8988T (cell line): Measurements from ENCODE around the gene UGT1A10.
"Not testable (repeated sequence)": the region's sequence is repeated elsewhere in the genome, so short reads cannot be mapped to it uniquely, and the experiment has no call there.

Experiments used
- DNase-seq: peaks from one replicate; pipeline ENCODE4 v3.0.0; 2011

Gene UGT1A10

DNA sequence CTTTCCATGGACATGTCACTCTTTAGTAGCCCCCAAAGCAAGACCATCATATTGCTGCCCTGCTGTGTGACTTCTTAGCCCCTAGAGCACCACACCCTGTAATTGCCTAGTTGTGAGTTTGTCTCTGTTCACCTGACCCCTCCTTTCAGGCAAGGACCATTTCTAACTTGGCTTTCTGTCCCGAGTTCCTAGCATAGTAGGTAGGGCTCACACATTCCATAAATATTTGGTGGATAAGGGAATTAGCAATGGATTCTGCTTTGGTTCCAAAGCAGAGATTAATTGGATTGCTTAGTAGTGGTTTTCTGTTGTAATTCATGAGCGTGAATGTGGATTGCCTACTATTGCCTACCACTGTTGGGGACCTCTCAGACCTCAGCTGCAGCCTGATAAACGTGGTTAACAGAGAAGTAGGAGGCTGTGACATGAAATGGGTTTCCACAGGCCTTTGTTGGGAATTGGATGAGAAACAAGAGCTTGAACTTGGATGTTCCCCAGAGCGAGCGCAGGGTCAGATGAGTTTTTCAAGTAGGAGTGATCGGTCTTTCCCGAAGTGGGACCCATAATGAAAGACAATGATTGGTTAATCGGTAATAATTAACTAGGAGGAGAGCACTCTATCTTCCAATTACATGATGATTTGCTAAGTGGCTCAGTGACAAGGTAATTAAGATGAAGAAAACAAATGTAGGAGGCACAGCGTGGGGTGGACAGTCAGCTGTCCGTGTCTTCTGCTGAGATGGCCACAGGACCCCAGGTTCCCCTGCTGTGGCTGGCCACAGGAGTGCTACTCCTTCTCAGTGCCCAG lies 110.4 kb downstream of the UGT1A10 start:
- DNase-seq, result no peak

DNA sequence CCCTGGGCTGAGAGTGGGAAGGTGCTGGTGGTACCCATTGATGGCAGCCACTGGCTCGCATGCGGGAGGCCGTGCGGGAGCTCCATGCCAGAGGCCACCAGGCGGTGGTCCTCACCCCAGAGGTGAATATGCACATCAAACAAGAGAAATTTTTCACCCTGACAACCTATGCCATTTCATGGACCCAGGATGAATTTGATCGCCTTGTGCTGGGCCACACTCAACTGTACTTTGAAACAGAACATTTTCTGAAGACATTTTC lies 111.0 kb downstream of the UGT1A10 start:
- DNase-seq, result no peak

DNA sequence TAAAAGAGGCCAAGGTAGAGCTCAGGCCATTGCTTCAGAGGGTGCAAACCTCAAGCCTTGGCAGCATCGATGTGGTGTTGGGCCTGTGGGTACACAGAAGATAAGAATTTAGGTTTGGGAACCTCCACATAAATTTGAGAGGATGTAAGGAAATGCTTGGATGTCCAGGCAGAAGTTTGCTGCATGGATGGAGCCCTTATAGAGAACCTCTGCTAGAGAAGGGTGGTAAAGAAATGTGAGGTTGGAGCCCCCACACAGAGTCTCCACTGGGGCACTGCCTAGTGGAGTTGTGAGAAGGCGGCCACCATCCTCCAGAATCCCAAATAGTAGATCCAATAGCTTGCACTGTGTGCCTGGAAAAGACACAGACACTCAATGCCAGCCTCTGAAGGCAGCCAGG lies 114.4 kb downstream of the UGT1A10 start:
- DNase-seq, result not testable (repeated sequence)

DNA sequence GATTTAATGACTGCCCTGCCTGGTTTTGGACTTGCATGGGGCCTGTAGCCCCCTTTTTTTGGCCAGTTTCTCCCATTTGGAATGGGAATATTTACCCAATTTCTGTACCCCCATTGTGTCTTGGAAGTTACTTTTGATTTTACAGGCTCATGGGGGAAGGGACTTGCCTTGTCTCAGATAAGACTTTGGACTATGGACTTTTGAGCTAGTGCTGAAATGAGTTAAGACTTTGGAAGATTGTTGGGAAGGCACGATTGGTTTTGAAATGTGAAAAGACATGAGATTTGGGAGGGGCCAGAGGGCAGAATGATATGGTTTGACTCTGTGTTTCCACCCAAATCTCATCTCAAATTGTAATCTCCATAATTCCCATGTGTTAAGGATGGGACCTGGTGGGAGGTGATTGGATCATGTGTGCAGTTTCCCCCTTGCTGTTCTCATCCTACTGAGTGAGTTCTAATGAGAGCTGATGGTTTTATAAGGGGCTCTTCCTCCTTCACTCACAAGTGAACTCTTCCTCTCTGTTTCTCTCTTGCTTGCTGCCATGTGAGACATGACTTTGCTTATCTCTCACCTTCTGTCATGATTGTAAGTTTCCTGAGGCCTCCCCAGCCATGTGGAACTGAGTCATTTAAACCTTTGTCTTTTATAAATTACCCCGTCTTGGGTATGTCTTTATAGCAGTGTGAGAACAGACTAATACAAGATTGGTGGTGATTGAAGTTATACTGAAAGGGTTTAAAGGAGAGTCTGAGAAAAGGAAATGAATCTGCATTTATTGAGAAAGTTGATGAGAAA lies 115.2 kb downstream of the UGT1A10 start:
- not testable (repeated sequence) for DNase-seq

DNA sequence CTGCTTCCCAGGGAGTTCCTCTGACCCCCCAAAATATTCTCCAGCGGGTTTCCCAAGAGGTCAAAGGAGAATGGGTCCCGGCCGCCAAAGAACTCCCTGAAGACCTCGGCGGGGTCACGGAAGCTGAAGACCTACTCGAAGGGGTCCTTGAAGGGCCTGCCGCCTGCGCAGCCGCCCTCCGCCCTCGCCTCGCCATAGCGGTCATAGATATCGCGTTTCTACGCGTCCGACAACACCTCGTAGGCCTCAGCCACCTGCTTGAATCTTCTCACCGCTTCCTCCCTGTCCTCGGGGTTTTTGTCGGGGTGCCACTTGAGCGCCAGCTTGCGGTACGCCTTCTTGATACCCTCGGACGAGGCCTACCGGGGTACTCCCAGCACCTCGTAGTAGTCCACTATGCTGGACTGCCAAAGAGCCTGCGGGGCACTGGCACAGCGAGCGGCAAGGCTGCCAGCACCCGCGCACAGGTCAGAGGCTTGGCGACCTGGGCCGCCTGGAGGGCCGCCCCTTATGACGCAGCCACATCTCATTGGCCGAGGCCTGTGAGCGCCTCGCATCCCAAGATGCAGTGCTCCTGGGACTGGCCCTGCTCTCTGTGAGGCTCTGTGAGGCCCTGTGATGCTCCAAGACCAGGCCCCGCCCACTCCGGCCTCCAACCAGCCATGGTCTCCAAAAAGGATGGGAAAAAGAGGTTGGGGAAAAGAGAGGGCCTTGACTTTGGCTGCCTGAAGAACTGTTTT lies 118.8 kb downstream of the UGT1A10 start:
- DNase-seq, result no peak

DNA sequence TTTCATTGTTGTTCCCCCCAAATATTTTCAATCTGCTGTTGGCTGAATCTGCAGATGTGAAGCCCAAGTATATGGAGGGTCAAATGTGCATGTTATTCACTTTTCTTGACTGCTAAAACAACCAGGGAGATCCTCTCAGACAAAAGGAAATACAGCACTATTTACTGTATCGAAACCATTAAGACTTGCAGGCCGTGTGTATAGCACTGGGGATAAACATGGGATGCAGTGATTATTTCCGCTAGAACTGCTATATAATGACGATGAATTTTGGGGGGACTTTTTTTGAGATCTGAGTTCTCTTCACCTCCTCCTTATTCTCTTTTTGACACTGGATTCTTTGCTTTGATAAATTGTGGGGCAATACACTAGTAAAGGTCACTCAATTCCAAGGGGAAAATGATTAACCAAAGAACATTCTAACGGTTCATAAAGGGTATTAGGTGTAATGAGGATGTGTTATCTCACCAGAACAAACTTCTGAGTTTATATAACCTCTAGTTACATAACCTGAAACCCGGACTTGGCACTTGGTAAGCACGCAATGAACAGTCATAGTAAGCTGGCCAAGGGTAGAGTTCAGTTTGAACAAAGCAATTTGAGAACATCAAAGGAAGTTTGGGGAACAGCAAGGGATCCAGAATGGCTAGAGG lies 120.3 kb downstream of the UGT1A10 start:
- DNase-seq, result no peak

DNA sequence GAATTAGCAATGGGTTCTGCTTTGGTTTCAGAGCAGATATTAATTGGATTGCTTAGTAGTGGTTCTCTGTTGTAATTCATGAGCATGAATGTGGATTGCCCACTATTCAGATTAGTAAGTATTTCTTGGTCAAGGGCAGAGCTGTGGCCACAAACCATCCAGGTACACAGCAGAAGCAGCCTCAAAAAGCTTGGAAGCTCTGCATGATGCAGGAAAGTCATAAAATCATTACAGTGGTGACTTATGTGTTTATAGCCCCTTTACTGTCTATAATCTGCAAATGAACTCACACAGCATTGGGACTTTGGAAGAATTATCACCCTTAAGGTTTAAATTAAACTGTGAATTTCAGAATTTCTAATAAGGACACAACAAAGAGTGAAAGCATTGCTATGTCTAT lies 121.9 kb downstream of the UGT1A10 start:
- DNase-seq, result no peak

DNA sequence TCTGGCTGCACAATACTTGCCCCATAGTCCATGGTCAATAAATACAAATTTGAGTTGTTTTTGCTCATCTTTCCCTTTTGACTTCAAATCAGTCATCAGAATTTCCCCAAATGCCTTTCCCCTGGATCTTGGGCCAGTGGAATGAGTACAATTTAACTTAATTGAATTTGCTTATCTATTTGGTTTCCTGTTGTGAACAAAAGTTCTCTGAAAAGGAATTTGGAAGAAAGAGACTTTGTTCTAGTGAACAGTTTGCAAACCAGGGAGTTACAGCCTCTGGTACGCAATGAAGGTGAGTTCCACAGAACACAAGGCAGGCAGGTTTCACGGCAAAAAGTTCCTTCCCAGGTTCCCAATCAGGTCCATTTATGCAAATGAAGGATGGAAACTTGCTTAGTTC lies 122.6 kb downstream of the UGT1A10 start:
- DNase-seq, result no peak

DNA sequence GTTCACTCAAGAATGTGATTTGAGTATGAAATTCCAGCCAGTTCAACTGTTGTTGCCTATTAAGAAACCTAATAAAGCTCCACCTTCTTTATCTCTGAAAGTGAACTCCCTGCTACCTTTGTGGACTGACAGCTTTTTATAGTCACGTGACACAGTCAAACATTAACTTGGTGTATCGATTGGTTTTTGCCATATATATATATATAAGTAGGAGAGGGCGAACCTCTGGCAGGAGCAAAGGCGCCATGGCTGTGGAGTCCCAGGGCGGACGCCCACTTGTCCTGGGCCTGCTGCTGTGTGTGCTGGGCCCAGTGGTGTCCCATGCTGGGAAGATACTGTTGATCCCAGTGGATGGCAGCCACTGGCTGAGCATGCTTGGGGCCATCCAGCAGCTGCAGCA lies 123.8 kb downstream of the UGT1A10 start, which contains the start of gene UGT1A1:
TSS of gene UGT1A1 (plus strand) at position 228 of the 400 bp plus-strand sequence. CDS start at position 246, 18 bp downstream.
- no peak for DNase-seq

DNA sequence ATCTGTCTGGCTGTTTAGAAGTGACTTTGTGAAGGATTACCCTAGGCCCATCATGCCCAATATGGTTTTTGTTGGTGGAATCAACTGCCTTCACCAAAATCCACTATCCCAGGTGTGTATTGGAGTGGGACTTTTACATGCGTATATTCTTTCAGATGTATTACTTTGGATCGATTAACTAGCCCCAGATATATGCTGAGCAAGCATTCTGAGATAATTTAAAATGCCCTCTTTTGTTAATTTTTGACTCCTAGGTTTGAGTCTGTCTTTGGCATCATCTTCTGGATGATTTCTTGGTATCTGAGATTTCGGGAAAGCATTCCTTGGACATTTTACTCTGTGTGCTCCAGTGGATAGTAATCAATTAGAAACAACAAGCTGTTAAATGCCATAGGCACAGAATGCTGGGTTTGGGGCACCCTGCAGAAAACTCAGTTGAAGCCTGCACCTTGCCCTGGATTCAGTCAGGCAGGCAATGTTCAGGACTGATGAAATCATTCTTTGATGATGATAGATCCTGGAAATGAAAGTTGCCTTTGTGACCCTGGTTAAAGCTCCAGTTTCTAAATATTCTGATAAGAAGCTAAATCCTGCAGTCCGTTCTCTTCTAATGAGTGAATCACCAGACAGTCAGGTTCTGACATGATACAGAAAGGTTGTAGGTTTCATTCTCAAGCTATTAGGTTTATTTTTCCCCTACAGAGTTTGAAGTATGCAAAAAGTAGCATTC lies 125.0 kb downstream of the UGT1A10 start:
- no peak for DNase-seq

DNA sequence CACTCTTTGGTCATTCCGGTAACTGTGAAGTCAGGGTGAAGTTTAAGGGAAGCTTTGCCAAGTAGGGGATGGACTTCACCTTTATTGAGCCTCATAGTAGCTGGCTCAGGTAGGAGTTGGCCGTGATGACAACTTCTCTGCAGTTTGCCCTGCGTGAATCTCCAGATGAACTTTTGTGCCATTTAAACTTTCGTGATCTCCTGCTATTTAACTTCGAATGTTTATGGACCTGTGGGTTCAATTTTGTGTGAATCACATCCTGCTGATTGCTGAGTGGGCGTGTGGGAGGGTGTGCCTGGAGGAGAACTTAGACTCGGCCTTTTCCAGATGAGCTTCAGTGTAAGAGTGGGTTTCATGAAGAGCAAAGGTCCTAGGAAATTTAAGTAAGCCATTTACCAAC lies 128.0 kb downstream of the UGT1A10 start:
- no peak for DNase-seq

DNA sequence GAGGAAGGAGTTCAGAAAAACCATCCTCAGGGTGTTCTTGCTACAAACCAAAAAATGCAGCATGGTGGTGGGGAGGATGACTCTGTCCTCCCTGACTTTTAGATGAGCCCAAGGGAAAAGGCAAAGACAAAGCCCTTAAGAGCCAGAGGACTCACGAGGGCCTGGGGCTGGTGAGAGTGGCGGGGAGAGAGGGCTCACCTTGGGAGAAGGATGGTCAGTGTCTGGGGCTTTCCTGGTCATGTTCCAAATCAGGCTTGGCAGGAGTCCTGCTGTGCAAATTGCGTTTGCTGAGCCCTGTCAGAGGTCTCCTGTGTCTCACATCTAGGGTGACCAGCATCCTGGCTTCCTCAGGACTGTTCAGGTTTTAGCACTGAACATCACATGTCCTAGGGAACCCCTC lies 128.5 kb downstream of the UGT1A10 start:
- no peak for DNase-seq

DNA sequence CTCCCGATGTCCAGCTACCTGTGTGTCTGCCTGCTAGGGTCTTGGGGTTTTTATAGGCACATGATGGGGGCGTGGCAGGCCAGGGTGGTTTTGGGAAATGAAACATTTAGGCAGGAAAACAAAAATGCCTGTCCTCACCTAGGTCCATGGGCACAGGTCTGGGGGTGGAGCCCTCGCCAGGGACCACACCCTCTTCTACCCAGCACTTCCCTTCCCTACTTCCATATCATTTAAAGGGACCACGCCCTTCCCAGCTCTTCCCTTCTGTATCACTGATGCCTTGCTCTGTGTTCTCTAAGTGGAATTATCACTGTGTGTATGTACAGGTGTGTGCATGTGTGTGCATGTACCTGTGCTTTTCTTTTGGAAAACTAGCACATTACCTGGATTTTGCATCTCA lies 130.2 kb downstream of the UGT1A10 start:
- DNase-seq, result no peak

DNA sequence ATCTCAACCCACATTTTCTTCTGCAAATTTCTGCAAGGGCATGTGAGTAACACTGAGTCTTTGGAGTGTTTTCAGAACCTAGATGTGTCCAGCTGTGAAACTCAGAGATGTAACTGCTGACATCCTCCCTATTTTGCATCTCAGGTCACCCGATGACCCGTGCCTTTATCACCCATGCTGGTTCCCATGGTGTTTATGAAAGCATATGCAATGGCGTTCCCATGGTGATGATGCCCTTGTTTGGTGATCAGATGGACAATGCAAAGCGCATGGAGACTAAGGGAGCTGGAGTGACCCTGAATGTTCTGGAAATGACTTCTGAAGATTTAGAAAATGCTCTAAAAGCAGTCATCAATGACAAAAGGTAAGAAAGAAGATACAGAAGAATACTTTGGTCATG lies 131.8 kb downstream of the UGT1A10 start:
- DNase-seq, result no peak

DNA sequence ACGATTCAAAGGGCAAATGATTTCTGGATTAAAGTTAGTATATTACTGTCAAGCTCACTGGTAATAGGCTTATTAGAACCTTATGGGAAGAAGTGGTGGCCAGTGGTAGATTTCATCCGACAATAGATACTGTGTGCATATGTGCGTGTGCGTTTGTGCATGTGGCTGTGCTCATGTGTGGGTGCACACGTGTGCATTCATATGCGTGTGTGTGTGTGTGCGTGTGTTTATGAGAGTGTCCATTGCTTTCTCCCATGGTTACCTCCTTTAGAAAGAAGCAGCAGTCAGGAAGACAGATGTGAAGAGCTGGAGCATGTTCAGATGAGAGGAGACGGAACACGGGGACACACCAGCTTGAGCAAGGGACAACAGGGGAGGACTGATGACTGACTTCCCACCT lies 133.0 kb downstream of the UGT1A10 start:
- DNase-seq, result no peak

DNA sequence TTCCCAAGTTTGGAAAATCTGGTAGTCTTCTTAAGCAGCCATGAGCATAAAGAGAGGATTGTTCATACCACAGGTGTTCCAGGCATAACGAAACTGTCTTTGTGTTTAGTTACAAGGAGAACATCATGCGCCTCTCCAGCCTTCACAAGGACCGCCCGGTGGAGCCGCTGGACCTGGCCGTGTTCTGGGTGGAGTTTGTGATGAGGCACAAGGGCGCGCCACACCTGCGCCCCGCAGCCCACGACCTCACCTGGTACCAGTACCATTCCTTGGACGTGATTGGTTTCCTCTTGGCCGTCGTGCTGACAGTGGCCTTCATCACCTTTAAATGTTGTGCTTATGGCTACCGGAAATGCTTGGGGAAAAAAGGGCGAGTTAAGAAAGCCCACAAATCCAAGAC lies 135.9 kb downstream of the UGT1A10 start:
- no peak for DNase-seq

DNA sequence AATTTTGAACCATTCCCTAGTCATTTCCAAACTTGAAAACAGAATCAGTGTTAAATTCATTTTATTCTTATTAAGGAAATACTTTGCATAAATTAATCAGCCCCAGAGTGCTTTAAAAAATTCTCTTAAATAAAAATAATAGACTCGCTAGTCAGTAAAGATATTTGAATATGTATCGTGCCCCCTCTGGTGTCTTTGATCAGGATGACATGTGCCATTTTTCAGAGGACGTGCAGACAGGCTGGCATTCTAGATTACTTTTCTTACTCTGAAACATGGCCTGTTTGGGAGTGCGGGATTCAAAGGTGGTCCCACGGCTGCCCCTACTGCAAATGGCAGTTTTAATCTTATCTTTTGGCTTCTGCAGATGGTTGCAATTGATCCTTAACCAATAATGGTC lies 136.3 kb downstream of the UGT1A10 start:
- DNase-seq, result no peak

DNA sequence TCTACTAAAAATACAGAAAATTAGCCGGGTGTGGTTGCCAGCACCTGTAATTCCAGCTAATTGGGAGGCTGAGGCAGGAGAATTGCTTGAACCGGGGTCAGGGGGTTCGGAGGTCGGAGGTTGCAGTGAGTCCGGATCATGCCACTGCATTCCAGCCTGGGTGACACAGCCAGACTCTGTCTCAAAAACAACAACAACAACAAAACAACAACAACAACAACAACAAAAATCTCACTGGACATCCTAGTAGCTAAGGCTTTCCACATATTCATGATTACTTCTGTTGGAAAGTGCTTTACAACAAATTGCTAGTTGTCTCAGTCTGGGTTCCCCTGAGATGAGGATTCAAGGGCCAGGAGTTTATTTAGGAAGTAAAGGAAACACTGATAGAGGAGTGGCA lies 137.6 kb downstream of the UGT1A10 start:
- no peak for DNase-seq

DNA sequence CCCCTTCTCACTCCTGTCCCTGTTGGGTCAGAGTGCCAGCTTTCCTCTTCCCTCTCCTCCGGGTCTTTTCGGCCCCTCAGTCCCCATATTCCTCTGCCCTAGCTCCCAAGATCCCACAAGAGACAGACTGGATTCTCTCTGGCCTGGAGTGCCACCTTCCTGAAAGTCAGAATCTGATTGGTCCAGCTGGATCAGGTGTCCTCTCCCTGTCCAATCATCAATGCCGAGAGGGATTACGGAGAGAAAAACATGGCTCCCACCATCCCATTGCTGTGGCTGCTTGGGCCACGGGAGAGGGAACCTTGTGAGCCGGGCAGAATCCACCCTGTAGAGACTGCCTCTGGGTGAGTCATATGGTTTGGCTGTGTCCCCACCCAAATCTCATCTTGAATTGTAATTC lies 139.2 kb downstream of the UGT1A10 start:
- DNase-seq, result no peak

DNA sequence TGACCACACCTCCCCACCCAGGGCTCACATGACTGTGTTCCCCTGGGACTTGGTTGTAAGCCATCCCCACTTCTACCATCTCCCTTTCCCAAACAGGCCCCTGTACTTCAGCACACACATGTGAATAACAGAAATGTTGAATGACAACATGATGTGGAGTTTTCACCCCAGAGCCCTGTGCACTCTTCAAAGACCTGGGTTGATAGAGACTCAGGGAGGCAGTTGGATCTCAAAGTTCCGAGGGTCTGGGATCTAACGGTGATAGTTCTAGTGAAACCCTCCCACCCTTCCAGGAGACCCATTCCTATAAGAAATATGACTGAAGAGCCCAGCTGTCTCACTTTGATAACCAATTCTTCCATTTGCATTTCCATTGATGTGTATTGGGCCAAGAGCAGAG lies 141.8 kb downstream of the UGT1A10 start, which contains the start of gene MROH2A:
TSS of gene MROH2A (plus strand) at position 301 of the 400 bp plus-strand sequence. CDS start 1,029 bp downstream, outside the sequence.
- DNase-seq, result no peak

DNA sequence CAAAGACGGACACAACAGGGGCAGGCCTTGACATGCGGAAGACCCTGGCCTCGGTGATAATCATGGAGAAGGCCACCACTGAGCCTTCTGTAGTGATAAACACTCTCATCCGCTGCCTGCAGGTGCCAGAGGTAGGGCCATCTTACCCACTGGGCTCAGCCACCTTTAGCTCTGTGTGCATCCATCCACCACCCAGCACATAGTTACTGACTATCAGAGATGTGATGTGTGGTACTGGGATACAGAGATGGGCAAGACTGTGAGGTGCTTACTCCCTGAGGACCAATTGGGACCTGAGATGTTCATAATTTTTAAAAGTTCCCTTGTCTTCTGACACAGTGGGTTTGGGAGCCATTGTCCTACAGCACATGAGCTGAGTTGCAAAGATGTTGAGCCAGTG lies 143.5 kb downstream of the UGT1A10 start:
- no peak for DNase-seq

DNA sequence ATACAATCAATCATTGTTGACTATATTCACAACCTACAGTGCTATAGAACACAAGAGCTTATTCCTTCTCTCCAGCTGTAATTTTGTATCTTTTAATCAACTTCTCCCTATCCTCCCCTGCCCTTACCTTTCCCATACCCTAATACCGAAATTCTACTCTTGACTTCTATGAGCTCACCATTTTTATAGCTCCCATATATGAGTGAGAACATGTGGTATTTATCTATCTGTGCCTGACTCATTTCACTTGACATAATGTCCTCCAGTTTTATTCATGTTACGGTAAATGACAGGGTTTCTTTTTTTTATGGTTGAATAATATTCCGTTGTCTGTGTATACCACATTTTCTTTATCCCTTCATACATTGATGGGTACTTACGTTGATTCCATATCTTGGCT lies 144.5 kb downstream of the UGT1A10 start:
- DNase-seq, result no peak
